ENCODE data around the gene PPFIA2.

Gene PPFIA2

DNA sequence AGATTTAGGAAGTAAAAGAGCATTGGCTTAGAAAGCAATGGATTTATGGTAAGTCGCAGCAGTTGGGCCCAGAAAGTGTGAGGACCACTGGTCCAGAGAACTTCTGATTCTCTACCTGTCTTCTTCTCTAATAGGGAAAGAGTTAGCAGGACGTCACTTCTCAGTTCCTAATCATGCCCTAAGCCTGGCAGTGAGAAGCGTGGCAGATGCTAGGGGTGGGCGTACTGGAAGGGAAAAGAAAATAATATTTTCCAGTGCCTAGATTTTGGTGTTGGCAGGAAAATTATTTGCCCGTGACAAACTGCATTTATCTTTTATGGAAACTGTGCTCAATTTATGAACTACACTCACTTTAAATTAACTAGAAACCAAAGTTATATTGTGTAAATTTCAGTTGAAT is 212.3 kb downstream of the PPFIA2 start:
- CTCF ChIA-PET, result no interaction called here
- Mint-ChIP-seq H3K4me3 (no peak overlapping the region), H3K36me3 (no peaks in the 10 kb centered on the region), H3K4me1 (no peaks in the 10 kb centered on the region), H3K27ac (no peak overlapping the region), H3K27me3 (no peaks in the 10 kb centered on the region), H3K9me3 (no peaks in the 10 kb centered on the region)
- DNase-seq, result no peak

DNA sequence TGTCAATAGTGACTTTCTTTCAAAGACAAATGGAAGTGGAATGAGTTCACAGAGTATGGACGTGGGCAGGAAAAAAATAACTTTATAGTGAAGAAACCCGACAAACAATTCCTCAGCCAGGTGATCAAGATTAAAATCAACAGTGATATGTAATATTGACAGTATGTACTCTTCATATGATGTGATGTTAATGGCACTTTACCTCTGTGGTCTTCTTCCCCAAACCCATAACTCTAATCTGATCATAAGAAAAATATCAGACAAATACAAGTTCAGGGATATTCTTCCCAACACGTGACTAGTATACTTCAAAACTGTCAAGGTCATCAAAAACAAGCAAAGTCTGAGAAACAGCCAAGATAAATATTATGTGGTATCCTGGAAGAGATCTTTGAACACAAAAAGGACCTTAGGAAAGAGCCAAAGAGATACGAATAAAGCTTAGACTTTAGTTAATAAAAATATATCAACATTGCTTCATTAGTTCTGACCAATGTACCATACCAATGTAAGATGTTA is 215.5 kb downstream of the PPFIA2 start:
- DNase-seq, result no peak
- Mint-ChIP-seq H3K27me3 (no peaks in the 10 kb centered on the region), H3K9me3 (no peaks in the 10 kb centered on the region), H3K4me1 (no peaks in the 10 kb centered on the region), H3K4me3 (no peak overlapping the region), H3K27ac (no peak overlapping the region), H3K36me3 (no peaks in the 10 kb centered on the region)
- CTCF ChIA-PET, result no interaction called here

DNA sequence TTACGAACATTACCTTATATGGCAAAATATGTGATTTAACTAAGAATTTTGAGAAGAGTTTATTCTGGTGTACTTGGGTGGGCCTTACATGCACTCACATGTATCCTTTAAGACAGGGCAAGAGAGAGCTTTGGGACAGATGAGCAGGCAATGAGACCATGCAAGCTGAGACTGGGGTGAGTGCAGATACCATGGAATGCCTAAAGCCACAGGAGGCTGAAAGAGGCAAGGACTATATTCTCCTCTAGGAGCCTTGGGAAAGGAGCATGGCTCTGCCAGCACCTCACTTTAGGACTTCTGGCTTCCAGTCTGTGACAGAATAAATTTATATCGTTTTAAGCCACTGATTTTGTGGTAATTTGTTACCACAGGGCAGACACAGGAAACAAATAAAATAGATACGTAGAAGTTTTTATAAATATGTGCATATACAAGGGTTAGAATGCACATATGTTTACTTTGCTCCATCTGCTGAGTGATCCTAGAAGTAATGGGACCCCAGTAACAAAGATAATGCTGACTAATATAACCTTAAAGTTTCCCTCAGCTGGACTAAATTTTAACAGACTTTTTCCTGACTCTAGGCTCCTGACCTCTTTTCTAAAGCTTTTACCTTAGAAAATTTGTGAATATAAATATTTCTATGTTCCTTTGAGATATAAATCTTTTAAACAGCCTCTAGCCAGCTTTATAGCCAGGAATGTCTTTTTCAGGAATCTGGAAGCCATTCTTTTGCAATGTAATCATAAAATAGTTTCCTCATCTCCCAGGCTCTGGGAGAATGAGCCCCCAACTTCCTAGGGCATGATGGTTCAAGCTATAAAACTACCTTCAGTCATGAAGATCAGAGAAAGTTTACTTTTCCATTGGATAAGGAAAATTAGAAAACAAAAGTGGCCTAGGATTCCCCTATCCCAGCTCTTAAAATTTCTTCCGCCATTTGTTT is 216.8 kb downstream of the PPFIA2 start:
- CTCF ChIA-PET, result interaction anchor here (0.6 kb wide), 1 partner anchor 88 kb away, joined by 4 read pairs; no protein-coding TSS in a partner anchor
- H3K4me3 Mint-ChIP-seq, result no peak overlapping the region
- H3K27ac Mint-ChIP-seq, result no peak overlapping the region
- H3K27me3 Mint-ChIP-seq, result no peaks in the 10 kb centered on the region
- no peaks in the 10 kb centered on the region for H3K36me3 Mint-ChIP-seq
- no peaks in the 10 kb centered on the region for H3K4me1 Mint-ChIP-seq
- DNase-seq, result no peak
- H3K9me3 Mint-ChIP-seq, result no peaks in the 10 kb centered on the region

DNA sequence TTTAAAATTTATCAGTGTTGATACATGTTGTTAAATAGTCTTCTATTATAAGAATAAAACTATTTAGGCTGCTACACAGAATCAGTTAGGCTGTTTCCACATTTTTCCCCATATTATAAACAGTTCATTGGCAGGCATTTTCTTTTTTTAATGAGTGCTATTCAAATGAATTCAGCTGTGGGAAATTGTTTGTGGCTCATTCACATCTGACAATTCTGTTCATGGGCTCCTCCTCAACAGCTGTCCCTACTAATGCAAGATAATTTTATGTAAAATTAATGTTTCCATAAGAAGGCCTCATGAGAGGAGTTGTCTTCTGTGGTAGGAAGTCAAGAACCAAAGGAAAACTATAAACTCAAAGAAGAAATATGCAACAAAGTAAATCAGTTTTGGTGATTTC is 218.0 kb downstream of the PPFIA2 start:
- H3K4me3 Mint-ChIP-seq, result no peak overlapping the region
- no peaks in the 10 kb centered on the region for H3K36me3 Mint-ChIP-seq

DNA sequence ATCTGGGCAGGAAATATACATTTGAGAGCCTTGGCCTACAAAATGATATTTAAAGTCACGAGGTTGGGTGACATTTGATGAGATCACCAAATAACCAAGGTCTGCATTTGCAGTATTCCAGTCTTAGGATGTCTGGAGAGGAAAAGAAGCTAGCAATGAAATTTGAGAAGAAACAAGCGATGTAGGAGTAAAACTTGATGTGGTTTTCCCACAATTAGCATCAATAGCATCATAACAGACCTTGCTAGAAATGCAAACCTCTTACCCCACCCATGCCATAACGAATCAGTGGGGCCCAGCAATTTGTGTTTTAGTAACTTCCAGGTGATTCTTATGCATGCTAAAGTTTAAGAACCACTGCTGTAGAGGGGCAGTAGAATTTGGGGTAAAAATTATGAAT is 219.9 kb downstream of the PPFIA2 start:
- no peak for DNase-seq
- Mint-ChIP-seq H3K9me3 (no peaks in the 10 kb centered on the region), H3K27ac (no peak overlapping the region), H3K36me3 (no peaks in the 10 kb centered on the region), H3K4me1 (no peaks in the 10 kb centered on the region), H3K27me3 (no peaks in the 10 kb centered on the region), H3K4me3 (no peak overlapping the region)
- CTCF ChIA-PET, result no interaction called here

More for the DNA sequence above, 218.0 kb downstream of the PPFIA2 start:
- Mint-ChIP-seq H3K27me3 (no peaks in the 10 kb centered on the region), H3K4me1 (no peaks in the 10 kb centered on the region), H3K27ac (no peak overlapping the region), H3K9me3 (no peaks in the 10 kb centered on the region)
- CTCF ChIA-PET, result no interaction called here
- no peak for DNase-seq

DNA sequence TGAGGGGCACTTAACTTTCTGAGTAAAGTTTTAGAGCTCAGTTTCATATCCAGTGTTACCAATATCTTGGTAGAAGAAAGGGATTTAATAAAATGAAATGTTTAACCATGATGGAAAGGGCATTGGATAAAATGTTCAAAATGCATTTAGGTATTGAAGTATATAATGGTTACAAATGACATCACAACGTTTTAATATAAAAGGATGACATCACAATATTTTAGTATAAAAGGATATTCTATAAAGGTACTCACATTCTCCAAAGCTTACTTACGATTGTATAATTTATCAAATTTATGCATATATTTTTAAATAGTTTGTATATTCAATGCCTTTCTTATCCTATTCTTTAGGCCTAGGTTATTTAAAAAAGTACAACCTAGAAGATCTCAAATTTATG is 226.1 kb downstream of the PPFIA2 start:
- CTCF ChIA-PET, result no interaction called here
- H3K4me1 Mint-ChIP-seq, result no peaks in the 10 kb centered on the region
- no peaks in the 10 kb centered on the region for H3K27me3 Mint-ChIP-seq
- no peak overlapping the region for H3K4me3 Mint-ChIP-seq
- no peak overlapping the region for H3K27ac Mint-ChIP-seq
- no peaks in the 10 kb centered on the region for H3K36me3 Mint-ChIP-seq
- H3K9me3 Mint-ChIP-seq, result no peaks in the 10 kb centered on the region
- DNase-seq, result no peak

DNA sequence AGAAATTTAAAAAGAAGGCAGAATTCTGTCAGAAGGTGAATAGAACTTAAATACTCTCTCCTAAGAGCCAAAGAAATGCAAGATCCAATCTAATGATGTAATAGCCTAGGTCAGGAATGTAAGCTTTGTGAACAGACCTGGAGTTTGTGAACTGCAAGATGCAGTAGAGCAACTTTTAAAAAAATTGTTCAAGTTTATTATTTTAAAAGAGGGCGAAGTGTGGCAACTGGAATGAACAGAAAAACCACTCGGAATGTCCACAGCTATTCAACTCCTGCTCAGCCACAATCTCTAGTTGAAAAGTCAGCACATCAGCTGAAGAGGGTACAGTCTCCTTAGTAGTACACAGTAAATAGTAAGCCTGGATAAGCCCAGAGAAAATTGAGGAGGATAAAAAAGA is 228.8 kb downstream of the PPFIA2 start:
- no peak for DNase-seq
- Mint-ChIP-seq H3K27me3 (no peaks in the 10 kb centered on the region), H3K9me3 (no peaks in the 10 kb centered on the region), H3K4me3 (no peak overlapping the region), H3K36me3 (no peaks in the 10 kb centered on the region), H3K4me1 (no peaks in the 10 kb centered on the region), H3K27ac (no peak overlapping the region)
- CTCF ChIA-PET, result no interaction called here

DNA sequence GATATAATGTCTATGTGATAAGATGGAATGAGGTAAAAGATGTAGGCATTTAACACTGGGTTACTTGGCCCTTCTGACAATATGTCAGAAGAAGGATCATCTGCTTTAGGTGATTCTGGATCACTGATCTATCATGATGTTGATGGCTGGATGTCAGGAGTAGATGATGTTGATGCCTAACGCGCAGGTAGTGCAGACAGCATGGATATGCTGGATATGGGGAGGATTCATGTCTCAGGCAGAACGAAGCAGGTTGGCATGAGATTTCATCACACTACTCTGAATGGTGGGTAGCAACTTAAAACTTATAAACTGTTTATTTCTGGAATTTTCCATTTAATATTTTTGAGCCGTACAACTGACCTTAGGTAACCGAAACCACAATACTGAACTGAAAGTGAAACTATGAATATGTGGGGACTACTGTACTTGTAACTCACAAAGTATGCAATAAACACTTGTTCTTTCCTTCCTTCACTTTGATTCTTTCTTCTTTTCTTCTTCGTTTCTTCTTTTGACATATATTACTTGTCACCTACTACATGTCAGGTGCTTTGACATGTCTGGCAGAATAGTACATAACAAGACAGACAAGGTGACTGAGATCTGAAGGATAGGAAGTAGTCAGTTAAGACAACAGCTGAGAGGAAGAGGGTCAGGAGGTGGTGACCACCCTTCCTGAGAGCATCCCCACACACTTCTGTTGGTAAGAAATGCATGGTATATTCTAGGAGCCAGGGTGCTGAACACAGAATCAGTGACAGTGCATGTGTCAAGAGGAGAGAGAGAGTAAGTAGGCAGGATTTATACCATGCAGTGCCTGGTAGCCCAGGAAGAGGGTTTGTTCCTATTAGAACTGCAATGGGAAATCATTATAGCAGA is 238.8 kb downstream of the PPFIA2 start:
- Mint-ChIP-seq H3K36me3 (no peaks in the 10 kb centered on the region), H3K27me3 (no peaks in the 10 kb centered on the region), H3K9me3 (no peaks in the 10 kb centered on the region), H3K27ac (no peak overlapping the region), H3K4me3 (no peak overlapping the region), H3K4me1 (peaks cover 3% of the 10 kb centered on the region)
- CTCF ChIA-PET, result no interaction called here
- no peak for DNase-seq

DNA sequence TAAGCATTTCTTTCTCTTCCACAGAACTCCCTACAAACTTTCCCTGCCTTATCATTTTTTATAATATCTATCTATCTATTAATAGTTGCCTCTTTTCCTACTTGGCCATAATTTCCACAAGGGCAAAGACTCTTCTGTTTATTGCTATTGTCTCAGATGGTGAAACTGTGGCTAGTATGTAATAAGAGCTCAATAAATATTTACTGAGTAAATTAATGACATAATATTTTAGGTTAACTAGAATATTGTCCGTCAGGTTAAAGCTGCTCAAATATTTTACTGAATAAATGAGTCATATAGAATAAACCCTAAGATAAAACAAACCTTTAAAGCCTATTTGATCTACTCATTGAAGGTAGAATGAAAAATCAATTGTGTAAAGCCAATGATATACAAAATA is 240.5 kb downstream of the PPFIA2 start:
- H3K9me3 Mint-ChIP-seq, result no peaks in the 10 kb centered on the region
- peaks cover 3% of the 10 kb centered on the region for H3K4me1 Mint-ChIP-seq
- CTCF ChIA-PET, result no interaction called here
- no peak overlapping the region for H3K27ac Mint-ChIP-seq
- no peak for DNase-seq
- H3K4me3 Mint-ChIP-seq, result no peak overlapping the region
- H3K36me3 Mint-ChIP-seq, result no peaks in the 10 kb centered on the region
- H3K27me3 Mint-ChIP-seq, result no peaks in the 10 kb centered on the region

DNA sequence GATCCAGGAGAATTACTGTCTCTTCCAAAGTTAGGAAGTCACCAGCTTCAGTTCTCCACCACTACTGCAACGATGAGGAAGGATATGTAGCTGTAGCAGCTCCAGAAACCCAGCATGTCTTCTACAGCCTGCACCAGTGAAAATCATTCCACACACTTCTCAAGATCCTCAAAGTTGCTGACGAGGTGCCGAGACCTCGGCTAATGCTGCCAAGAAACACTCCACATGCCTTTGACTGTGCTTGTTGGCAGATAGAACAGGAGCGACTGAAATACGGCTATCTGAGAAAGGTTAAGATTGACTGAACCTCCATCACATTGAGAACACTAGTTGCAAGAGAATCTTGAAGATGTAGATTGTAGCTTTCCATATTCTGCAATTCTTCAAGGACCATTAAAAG is 241.9 kb downstream of the PPFIA2 start:
- no peak overlapping the region for H3K27ac Mint-ChIP-seq
- peaks cover 3% of the 10 kb centered on the region for H3K4me1 Mint-ChIP-seq
- no peaks in the 10 kb centered on the region for H3K36me3 Mint-ChIP-seq
- CTCF ChIA-PET, result no interaction called here
- H3K9me3 Mint-ChIP-seq, result no peaks in the 10 kb centered on the region
- no peak for DNase-seq
- H3K4me3 Mint-ChIP-seq, result no peak overlapping the region
- no peaks in the 10 kb centered on the region for H3K27me3 Mint-ChIP-seq

DNA sequence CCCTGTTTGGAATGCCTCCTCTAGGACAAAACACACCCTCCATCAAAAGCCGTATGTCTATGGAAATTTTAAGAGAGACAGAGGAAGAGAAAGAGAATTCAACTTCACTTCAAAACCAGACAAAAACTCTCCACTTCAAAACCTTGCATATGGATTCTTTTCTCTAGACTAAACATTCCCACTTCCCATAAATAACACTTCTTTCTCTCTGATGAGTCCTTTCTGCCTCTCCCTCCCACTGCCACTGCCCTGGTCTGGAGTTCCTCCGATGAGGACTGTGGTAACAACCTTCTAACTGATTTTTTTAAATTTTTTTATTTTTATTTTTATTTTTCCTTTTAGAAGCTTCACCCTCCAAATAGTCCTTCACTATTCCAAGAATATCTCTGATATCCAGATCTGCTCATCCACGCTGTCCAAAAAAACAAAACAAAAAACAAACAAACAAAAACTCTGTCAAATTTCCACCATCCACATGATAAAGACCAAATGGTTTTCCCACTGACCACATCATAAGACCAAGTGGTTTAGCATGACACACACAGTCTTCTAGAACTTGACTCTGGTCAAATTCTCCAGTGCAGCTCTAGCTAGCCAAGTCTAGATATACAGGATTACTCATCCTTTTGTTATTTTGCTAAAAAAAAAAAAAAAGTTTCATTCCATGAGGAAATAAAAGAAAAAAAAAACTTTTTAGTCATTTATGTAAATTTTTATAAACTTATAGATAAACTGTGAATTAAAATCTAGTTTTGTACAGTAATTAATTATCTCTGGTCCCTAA is 256.0 kb downstream of the PPFIA2 start:
- no peaks in the 10 kb centered on the region for H3K9me3 Mint-ChIP-seq
- H3K4me1 Mint-ChIP-seq, result no peaks in the 10 kb centered on the region
- DNase-seq, result no peak
- H3K4me3 Mint-ChIP-seq, result no peak overlapping the region
- CTCF ChIA-PET, result no interaction called here
- H3K27ac Mint-ChIP-seq, result no peak overlapping the region
- H3K36me3 Mint-ChIP-seq, result no peaks in the 10 kb centered on the region
- H3K27me3 Mint-ChIP-seq, result no peaks in the 10 kb centered on the region

DNA sequence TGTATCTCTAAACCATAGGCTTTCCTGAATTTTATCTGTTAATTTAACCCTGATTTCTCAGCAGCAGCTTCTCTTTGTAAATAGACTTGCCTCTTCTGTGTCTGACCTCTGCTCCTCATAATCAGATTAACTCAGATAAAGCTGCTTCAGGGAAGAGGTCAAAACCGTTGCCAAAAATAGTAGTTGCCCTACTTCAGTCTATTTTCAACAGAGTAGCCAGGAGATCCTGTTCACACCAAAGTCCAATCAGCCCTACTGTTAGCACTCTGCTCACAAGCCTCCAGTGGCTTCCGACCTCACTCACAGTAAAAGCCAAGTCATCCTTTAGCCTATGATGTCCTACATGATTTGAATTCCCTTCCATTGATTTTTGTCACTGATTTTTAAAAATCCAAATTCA is 258.4 kb downstream of the PPFIA2 start:
- no peaks in the 10 kb centered on the region for H3K27me3 Mint-ChIP-seq
- no peak overlapping the region for H3K4me3 Mint-ChIP-seq
- H3K9me3 Mint-ChIP-seq, result no peaks in the 10 kb centered on the region
- H3K4me1 Mint-ChIP-seq, result no peaks in the 10 kb centered on the region
- CTCF ChIA-PET, result no interaction called here
- no peaks in the 10 kb centered on the region for H3K36me3 Mint-ChIP-seq
- DNase-seq, result no peak
- no peak overlapping the region for H3K27ac Mint-ChIP-seq

DNA sequence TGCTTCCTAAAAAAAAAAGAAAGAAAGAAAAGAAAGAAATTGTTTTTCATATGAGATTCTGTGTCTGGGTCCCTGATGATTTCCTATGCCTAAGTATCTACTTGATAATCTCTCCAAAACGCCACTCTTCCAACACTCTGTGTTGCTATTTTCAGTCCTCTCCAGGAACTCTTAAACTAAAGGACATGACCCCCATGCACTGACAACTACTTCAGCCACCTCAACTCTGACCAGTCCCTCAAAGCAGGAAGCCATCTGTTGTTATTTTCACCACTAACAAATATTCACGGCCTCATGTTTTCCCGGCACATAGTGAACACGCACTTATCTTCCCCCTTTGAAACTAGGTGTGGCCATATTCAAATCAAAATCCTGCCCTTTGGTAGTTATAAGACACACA is 259.3 kb downstream of the PPFIA2 start:
- Mint-ChIP-seq H3K4me3 (no peak overlapping the region), H3K9me3 (no peaks in the 10 kb centered on the region), H3K27me3 (no peaks in the 10 kb centered on the region), H3K27ac (no peak overlapping the region), H3K36me3 (no peaks in the 10 kb centered on the region), H3K4me1 (no peaks in the 10 kb centered on the region)
- CTCF ChIA-PET, result no interaction called here
- no peak for DNase-seq

DNA sequence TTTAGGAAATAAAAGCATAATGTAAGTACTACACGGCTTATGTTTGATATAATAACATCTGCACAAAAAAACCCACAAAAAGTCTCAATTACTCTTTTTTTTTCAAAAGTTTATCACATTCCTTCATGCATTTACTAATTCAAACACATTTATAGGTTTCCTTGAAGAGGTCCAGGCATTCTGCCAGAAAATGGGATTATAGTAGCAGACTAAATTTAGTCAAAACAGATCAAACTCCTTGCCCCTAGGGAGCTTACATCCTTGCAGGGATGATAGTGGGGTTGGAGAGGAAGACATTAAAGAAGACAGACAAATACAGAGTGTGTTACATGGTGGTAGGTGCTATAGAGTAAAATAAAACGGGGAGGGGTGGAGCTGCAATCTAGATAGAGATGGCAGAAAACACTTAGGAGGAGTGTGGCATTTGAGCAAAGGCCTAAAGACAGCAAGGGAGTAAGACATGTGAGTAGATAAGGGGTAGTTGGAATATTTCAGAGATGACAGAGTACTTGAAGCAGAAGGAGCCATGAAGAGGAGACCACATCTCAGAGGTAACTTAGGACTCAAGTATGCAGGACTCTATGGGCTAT is 266.9 kb downstream of the PPFIA2 start:
- CTCF ChIA-PET, result no interaction called here
- no peak for DNase-seq
- H3K27me3 Mint-ChIP-seq, result no peaks in the 10 kb centered on the region
- H3K27ac Mint-ChIP-seq, result no peak overlapping the region
- H3K36me3 Mint-ChIP-seq, result no peaks in the 10 kb centered on the region
- H3K4me1 Mint-ChIP-seq, result no peaks in the 10 kb centered on the region
- H3K4me3 Mint-ChIP-seq, result no peak overlapping the region
- no peaks in the 10 kb centered on the region for H3K9me3 Mint-ChIP-seq
